Glutamatergic neuron (in vitro differentiated cells): ENCODE results near the gene EMILIN1. TPM values are rescaled to one million over a fixed set of nuclear protein-coding genes. Genes with fewer than 3 reads are reported as not detected.

Source experiments
- DNase-seq: peaks from one replicate; pipeline ENCODE4 v3.0.0; 2022
- H3K27ac Mint-ChIP-seq: one replicate; pipeline ENCODE4 v1.8.0; 2020; ENCODE audit warnings: mild to moderate bottlenecking, mixed read lengths, inconsistent platforms; ENCODE audit not compliant: unreplicated experiment
- H3K27me3 Mint-ChIP-seq: one replicate; pipeline ENCODE4 v1.8.0; 2020; ENCODE audit warnings: mild to moderate bottlenecking, moderate library complexity, mixed read lengths, inconsistent platforms; ENCODE audit not compliant: unreplicated experiment
- H3K36me3 Mint-ChIP-seq: one replicate; pipeline ENCODE4 v1.8.0; 2020; ENCODE audit warnings: mild to moderate bottlenecking, mixed read lengths, inconsistent platforms; ENCODE audit not compliant: unreplicated experiment
- H3K4me1 Mint-ChIP-seq: one replicate; pipeline ENCODE4 v1.8.0; 2020; ENCODE audit warnings: mild to moderate bottlenecking, low read depth, mixed read lengths, inconsistent platforms; ENCODE audit not compliant: unreplicated experiment
- H3K4me3 Mint-ChIP-seq: one replicate; pipeline ENCODE4 v1.8.0; 2020; ENCODE audit warnings: mild to moderate bottlenecking, mixed read lengths, inconsistent platforms; ENCODE audit not compliant: unreplicated experiment
- H3K9me3 Mint-ChIP-seq: one replicate; pipeline ENCODE4 v1.8.0; 2020; ENCODE audit warnings: mild to moderate bottlenecking, moderate library complexity, mixed read lengths, inconsistent platforms; ENCODE audit not compliant: unreplicated experiment
- CTCF ChIP-seq: fragments of 200-600 bp; sonication (generic); IDR thresholded peaks from one replicate; pipeline ENCODE4 v1.5.0; 2021; ENCODE audit not compliant: partially characterized antibody, unreplicated experiment
- total RNA-seq: library from RNA; stranded (reverse); fragmentation: NEBNext Ultra II Directional; extraction: Animal tissue kit (Norgen Biotek cat#: 25700); gene quantifications from one replicate; pipeline ENCODE4 v1.2.1, GENCODE V29; 2021; ENCODE audit not compliant: unreplicated experiment

EMILIN1 gene
- total RNA-seq, 1 donor from 2014 or later = 3.2 TPM

DNA sequence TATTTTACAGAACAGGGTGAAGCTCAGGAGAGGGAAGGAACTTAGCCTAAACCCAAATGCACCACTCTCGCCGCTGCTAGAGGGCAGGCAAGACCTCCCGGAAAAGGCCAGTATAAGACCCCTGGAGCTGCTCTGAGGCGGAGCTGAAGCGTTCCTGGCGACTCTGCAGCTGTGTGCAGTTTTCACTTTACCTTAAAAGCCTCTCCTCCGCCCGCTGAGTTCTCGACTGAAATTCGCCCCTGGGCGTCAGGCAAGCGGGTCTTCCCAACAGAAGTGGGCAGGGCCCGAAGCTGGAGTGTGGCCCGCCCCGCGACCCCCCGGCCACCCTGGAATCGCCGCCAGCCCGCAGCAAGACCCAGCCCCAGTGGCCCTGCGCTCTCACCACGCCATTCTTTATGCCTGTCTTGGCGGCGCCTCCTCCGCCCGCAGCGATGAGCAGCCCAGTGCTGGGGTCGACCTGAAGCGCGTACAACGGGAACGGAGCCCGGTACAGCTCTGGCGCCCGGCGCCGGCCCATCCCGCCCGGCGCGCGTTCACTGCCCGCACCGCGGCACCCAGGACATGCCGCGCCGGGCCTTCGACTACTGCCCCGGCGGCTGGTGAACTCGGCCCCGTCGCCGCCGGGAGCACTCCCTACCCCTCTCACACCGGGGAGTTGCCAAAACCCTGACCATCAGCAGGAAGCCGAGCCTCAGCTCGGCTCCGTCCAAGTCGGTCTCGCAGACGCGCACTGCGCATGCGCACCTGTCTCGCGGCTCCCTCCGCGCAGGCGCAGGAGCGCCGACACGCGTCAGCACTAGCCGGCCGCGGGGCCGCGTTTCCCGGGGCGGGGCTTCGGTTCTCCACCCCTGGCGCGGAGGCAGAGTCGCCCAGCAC is 55.7 kb downstream of the EMILIN1 start, which contains the start of gene PREB:
TSS of gene PREB (minus strand) at position 732 of the 876 bp plus-strand sequence. CDS start at position 517, 215 bp downstream.
- peaks cover 8% of the 10 kb centered on the region for H3K9me3 Mint-ChIP-seq
- TF ChIP-seq CTCF = no peak
- H3K4me1 Mint-ChIP-seq = peaks cover 8% of the 10 kb centered on the region
- H3K27ac Mint-ChIP-seq = peak within 1 kb of the TSS; percentile 65
- peak within 1 kb of the TSS; percentile 90 for H3K4me3 Mint-ChIP-seq
- peak; percentile 100 for DNase-seq
- no peaks in the 10 kb centered on the region for H3K36me3 Mint-ChIP-seq
- H3K27me3 Mint-ChIP-seq = peaks cover 16% of the 10 kb centered on the region

DNA sequence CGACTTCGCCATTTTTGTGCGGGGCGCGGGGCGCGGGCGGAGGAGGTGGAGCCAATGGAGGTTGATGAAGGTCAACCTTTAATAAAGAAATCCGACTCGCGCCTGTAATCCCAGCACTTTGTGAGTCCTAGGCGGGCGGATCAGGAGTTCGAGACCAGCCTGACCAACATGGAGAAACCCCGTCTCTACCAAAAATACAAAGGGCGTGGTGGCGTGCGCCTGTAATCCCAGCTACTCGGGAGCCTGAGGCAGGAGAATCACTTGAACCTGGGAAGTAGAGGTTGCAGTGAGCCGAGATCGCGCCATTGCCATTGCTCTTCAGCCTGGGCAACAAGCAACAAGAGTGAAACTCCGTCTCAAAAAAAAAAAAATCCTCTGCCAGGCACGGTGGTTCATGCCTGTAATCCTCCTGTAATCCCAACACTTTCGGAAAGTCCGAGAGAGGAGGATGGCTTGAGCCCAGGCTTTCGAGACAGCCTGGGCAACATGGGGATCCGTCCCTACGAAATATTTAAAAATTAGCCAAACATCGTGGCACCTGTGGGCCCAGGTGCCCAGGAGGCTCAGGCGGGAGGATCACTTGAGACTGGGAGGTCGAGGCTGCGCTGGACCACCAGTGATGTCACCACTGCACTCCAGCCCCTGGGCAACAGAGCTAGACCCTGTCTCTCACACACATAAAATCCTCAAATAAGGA is 56.5 kb downstream of the EMILIN1 start:
- TF ChIP-seq CTCF = no peak
- H3K27me3 Mint-ChIP-seq = peaks cover 14% of the 10 kb centered on the region
- no peak for DNase-seq
- H3K4me1 Mint-ChIP-seq = peaks cover 8% of the 10 kb centered on the region
- H3K4me3 Mint-ChIP-seq = peak overlapping the region; percentile 90
- H3K27ac Mint-ChIP-seq = peak overlapping the region; percentile 38
- H3K36me3 Mint-ChIP-seq = no peaks in the 10 kb centered on the region
- H3K9me3 Mint-ChIP-seq = peaks cover 11% of the 10 kb centered on the region

GRCh38 chr2:27135478-27135955 is 57.1 kb downstream of the EMILIN1 start:
- Mint-ChIP-seq H3K9me3 (peaks cover 12% of the 10 kb centered on the region), H3K4me1 (peaks cover 8% of the 10 kb centered on the region), H3K27me3 (peaks cover 12% of the 10 kb centered on the region), H3K4me3 (peak overlapping the region; percentile 34), H3K27ac (peak overlapping the region; percentile 28), H3K36me3 (no peaks in the 10 kb centered on the region)
- TF ChIP-seq CTCF = no peak
- DNase-seq = no peak

Other genes with a start within 250 kb of the EMILIN1 start
- gene DPYSL5, start 230.5 kb upstream of the EMILIN1 start, total RNA-seq = 313 TPM
- 49.2 TPM for gene MAPRE3, start 108.0 kb upstream of the EMILIN1 start, total RNA-seq
- 35.8 TPM for gene TMEM214, start 45.6 kb upstream of the EMILIN1 start, total RNA-seq
- 17.3 TPM for gene AGBL5, start 26.9 kb upstream of the EMILIN1 start, total RNA-seq
- 215 TPM for gene OST4, start 7.0 kb upstream of the EMILIN1 start, total RNA-seq
- 5.3 TPM for gene KHK, start 8.2 kb downstream of the EMILIN1 start, total RNA-seq
- 1.3 TPM for gene CGREF1, start 40.5 kb downstream of the EMILIN1 start, total RNA-seq
- not detected for gene ABHD1, start 45.2 kb downstream of the EMILIN1 start, total RNA-seq
- 35.5 TPM for gene PREB, start 56.0 kb downstream of the EMILIN1 start, total RNA-seq
- not detected for gene PRR30, start 60.8 kb downstream of the EMILIN1 start, total RNA-seq
- gene TCF23, start 70.4 kb downstream of the EMILIN1 start, total RNA-seq = not detected
- 58.8 TPM for gene ATRAID, start 133.4 kb downstream of the EMILIN1 start, total RNA-seq
- 40.0 TPM for gene SLC5A6, start 133.7 kb downstream of the EMILIN1 start, total RNA-seq
- 38.5 TPM for gene CAD, start 138.8 kb downstream of the EMILIN1 start, total RNA-seq
- 1.3 TPM for gene SLC30A3, start 184.4 kb downstream of the EMILIN1 start, total RNA-seq
- not detected for gene DNAJC5G, start 196.8 kb downstream of the EMILIN1 start, total RNA-seq
- 2.0 TPM for gene TRIM54, start 203.8 kb downstream of the EMILIN1 start, total RNA-seq
- gene UCN, start 229.8 kb downstream of the EMILIN1 start, total RNA-seq = 1.9 TPM
- 56.6 TPM for gene MPV17, start 244.5 kb downstream of the EMILIN1 start, total RNA-seq